NCI-H446 (cell line): ENCODE results near the gene LCN2.

ENCODE experiments used
- DNase-seq, 2 experiments: peaks; one replicate each; lab custom pipeline; 2025; lab: John Stamatoyannopoulos, UW

The LCN2 gene

DNA sequence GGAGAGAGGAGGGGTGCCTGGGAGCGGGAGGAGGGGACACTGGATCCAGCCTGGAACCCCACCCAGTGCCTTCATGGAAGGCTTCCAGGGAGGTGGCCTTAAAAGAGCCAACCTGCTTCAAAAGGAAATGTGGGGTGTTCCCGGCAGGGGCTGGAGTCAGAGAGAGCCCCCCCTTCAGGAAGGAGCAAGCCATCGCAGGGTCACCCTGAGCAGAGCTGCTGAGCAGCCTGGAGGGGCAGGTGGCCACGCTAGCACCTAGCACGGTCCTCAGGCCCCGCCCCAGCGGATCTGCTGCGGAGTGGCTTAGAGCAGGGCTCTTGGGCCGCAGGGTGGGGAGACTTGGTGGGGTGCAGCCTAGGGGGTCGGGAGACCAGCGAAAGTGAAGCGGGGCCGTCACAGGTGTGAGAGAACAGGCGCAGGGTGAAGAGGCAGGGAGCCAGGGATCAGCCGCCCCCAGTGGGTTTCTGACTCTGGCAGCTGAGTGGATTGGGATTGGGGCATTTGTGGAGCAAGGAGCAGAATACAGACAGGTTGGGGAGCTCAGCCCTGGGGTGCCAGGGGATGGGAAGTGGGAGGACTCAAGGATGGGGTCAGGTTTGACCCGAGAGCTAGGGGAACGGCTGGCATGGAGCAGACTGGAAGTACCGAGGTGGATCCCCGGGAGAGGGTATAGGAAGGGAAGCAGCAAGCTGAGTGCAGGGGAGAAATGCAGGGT is 1.5 kb downstream of the LCN2 start:
- DNase-seq, result no peak

GRCh38 chr9:128151309-128152132 is 2.3 kb downstream of the LCN2 start:
- no peak for DNase-seq

DNA sequence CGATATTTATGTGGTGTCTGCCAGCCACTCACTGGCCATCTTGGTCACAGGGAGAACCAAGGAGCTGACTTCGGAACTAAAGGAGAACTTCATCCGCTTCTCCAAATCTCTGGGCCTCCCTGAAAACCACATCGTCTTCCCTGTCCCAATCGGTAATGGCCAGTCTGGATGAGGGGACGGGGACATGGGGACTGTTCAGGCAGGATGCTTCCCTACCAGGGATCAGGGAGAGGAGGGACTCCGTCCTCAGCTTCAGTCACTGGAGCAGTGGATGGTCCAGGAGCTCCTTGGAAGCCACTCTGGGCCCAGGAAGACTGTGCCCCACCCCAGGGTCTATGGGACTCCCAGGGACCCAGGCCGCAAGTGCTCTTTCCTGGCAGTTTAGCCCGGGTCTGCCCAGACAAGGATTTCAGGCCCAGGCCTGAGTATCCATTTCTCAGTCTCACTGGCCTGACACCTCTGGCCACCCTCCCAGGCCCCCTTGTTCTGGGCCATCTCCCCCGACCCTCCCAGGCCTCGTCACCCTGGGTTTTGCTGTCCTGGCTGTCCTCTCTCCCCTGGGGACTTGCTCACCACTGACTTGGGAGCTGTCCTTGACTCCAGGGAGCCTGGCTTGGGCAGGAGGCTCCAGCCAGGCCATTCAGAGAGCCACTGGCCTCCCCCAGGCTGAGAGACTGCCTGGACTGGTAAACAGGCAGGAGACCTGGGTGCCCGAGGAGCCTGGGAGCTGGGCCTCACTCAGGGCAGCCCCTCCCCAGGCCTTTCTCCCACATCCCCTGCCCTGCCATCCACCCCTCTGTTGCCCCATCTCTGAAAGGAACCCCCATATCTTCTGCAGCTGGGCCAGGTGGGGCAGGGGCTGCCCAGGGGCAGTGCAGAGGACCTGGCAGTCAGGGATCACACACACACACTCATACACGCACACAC is 3.1 kb downstream of the LCN2 start:
- no peak for DNase-seq

DNA sequence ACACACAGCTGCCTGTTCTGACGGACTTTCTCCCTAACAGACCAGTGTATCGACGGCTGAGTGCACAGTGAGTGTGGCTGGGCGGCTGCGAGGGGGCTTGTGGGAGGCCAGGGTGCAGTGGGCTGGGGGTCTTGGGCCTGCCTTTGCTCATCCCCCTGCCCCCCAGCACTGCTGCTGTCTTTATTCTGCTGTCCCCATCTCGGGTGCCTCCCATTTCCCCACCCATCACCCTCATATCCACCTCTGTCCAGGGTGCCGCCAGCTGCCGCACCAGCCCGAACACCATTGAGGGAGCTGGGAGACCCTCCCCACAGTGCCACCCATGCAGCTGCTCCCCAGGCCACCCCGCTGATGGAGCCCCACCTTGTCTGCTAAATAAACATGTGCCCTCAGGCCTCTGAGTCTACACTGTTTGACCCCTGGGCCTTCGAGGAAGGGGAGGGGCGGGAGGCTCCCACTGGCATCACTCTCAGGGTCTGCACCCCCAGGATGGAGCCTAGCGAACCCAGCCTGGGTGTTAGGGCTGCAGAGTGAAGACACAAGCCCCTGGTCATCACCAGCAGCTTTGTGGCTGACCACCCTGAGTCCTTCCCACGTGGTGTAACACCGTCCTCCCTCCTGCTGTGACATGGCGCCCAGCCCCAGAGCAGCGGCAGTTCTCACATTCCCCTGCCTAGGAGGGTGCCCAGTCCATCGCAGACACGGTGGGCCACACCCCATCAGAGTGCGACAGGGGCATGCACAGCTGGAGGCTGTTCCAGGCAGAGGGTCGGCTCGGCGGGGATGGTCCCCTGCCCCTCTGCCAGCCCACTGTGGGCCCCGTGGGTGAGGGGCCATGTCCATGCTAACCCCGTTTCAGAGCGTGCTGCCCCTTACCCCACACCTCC is 4.0 kb downstream of the LCN2 start:
- no peak for DNase-seq

GRCh38 chr9:128153947-128154695 is 4.9 kb downstream of the LCN2 start:
- no peak for DNase-seq

DNA sequence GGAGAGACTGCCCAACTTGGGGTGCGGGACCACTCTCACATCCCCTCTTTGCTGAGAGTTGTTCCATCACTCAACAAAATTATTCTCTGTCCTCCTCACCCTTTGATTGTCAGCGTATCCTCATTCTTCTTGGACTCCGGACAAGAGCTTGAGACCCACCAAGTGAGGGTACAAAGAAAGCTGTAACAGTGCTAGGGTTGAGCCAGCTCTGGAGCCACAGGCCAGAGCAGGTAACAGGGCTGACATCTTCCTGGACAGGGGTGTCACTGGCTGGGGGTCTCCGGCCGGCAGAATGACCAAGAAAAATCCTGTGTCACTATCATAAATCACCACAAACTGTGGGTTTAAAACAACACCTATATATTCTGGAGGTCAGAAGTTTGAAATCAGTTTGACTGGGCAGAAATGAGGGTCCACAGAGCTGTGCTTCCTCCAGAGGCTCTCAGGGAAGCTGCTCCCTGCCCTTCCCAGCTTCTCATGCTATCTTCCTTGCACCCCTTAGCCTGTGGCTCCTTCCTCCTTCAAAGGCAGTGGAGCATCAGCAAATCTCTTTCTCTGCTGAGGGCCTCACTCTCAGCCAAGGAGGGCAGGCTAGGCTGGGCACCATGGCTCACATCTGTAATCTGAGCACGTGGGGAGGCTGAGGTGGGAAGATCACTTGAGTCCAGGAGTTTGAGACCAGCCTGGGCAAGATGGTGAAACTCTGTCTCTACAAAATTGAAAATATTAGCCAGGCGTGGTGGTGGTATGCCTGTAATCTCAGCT is 6.7 kb downstream of the LCN2 start:
- no peak for DNase-seq

DNA sequence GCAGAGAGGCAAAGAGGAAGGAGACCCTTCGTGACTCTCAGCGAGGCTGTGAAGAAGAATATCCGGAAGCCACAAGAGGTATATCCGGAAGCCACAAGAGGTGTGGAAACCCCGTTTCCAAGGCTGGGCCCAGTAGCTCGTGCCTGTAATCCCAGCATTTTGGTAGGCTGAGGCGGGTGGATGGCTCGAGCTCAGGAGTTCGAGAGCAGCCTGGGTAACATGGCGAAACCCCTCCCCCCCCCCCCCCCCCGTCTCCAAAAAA is 10.2 kb downstream of the LCN2 start:
- no peak for DNase-seq

DNA sequence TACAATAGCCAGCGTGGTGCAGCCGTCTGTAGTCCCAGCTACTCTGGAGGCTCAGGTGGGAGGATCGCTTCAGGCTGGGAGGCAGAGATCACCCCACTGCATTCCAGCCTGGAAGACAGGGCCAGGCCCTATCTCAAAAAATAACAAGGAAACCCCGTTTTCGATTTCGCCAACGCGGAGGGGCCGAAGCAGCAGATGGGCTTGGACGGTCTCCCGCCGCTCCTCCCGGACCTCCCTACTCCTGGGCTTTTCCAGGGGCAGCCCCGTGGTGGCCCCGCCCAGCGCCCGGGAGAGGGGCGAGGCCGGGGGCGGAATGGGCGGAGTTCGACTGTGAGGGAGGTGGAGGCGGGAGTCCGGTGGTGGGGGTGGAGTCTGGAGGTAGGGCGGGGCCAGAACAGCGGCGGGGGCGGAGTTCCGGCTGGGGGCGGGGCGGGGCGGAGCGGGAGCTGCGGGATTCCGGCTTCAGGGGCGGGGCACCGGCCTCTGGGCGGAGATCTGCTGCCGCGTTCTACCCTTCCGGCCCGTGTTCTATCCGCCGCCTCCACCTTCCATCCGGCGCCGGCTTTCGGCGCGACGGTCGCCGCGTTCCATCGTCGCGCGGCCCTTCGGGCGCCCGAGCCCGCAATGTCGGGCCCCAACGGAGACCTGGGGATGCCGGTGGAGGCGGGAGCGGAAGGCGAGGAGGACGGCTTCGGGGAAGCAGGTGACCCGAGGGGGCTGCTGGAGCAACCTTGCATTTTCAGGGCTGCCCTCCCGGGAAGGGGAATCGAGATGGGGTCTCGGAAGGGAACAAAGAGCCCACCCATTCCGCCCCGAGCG is 10.7 kb downstream of the LCN2 start, which contains the start of gene BBLN:
Gene BBLN (plus strand): TSS at position 482 of the 819 bp plus-strand sequence. CDS start 143 bp downstream, at position 625.
- DNase-seq, result peak; percentile 58 to 90

DNA sequence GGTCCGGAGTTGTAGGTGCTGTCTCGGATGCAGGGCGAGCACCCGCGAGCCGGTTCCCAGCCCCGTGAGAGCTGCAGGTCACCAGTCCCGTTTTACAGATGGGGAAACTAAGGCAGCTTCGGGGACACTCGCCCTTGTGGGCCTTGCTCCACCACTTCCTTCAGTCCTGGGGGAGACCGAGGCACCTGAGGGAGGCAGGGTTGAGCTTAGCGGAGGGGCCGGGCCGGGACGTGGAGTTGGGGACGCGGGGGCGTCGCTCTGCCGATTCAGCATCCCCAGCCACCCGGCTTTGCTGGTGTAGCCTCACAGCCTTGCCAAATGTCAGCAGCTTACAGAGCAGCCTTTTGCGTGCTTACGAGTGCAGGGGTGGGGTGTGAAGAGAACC is 11.3 kb downstream of the LCN2 start:
- no peak for DNase-seq

DNA sequence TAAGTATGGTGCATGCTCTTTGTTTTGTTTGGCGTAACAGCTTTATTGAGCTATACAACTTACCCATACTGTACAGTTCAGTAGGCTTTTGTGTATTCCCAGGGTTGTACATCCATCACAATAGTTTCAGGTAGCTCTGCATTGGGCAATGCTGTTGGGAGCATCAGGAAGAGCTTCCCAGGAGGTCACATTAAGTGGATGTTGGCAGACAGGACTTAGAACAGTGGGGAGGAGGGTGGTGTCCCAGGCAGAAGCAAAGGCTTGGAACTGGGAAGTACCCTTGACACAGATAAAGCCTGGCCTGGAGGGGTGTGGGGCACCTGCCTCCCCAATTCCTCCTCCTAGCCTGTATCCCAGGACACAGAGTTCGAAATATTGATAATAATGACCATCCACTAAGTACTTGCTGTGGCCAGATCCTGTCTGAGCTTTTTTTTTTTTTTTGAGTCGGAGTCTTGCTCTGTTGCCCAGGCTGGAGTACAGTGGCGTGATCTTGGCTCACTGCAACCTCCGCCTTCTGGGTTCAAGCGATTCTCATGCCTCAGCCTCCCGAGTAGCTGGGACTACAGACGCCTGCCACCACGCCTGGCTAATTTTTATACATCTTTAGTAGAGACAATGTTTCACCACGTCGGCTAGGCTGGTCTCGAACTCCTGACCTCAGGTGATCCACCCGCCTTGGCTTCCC is 12.1 kb downstream of the LCN2 start:
- DNase-seq, result peak in 1 of 2 experiments; percentile 5

DNA sequence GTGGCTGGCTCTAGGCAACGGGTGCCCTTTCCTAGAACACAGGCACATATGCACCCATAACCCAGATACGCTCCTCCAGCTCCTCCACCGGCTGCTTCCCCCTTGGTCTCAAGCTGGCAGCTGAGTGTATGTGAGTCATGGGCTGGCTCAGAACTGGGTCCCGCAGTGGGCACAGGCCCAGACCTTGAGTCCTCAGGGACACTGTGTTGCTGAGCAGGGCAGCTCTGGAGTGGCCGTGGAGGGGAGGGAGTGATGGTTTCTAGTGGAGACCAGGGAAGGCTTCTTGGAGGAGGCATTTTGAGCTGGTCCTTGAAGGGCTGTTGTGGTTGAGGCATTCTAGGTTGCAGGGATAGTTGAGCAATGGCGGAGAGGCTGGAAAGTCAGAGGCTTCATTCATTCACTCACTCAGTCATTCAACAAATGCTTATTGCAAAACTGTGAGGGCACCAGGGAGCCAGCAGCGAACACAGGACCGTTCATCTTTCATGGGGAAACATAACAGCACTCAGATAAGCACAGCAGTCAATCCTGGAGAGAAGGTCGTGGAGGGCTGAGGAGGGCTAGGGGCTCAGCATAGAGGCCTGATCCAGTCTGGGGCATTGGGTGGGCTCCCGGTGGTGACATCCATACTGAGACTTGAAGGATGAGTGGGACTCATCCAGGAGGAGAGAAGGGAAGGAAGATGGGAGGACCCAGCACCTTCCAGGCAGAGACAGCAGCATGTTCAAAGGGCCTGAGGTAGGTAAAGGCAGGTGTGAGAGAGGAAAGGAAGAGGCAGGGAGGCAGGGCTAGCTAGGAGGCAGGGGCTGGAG is 13.2 kb downstream of the LCN2 start:
- DNase-seq, result peak in 1 of 2 experiments; percentile 64

- no peak for DNase-seq
Measured at GRCh38 chr9:128163027-128163515, 13.8 kb downstream of the LCN2 start.

DNA sequence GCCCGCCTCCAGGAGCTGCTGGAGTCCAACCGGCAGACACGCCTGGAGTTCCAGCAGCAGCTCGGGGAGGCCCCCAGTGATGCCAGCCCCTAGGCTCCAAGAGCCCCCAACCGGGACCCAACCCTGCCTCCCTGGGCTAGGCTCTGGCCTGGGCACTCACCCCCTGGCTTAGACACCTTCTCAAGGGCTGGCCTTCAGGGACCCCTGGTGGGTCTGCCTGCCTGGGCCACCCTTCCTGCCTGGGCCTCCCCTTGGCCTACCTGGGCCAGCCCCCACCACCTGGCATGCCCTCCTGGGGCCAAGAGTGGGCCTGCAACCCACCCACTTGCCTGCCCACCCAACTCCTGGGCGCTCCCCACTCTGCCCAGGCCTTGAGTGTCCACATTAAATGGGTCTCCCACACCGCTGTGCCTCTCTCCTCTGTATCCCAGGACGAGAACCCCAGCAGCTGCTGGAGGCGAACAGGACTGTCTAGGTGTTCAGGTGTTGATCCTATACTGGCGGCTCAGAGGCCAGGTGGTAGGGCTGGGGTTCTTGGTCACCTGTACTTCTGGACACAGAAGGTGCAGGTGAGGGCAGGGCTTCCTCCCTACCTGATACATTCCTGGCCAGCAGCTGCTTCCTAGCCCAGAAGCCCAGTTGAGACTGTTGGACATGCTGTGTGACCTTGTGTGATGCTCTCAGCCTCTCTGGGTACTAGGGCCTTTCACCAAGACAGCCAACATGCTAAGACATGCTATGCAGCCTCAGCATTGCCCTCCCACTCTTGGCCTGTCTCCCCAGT is 14.5 kb downstream of the LCN2 start:
- DNase-seq, result no peak

DNA sequence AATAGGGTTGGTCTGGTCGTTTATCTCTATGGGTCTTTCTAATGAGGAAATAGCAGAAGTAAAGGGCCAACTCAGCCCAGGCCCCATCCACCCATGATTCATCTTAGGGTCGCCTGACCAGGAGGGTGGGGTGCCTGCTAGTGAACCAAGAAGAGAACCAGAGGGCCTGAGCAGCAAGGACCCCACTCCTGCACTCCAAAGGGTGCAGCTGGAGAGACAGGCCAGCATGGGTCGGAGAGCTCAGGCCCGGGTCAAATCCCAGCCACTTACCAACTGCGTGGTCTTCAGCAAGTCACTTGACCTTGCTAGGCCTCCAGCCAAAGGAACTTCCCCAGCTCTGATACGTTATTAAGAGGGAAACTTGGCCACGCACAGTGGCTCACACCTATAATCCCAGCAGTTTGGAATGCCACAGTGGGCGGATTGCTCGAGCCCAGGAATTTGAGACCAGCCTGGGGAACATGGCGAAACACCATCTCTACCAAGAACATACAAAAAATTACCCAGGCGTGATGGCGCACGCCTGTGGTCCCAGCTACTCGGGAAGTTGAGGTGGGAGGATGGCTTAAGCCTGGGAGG is 15.1 kb downstream of the LCN2 start:
- no peak for DNase-seq

GRCh38 chr9:128166169-128166568 is 16.9 kb downstream of the LCN2 start:
- DNase-seq, result no peak

DNA sequence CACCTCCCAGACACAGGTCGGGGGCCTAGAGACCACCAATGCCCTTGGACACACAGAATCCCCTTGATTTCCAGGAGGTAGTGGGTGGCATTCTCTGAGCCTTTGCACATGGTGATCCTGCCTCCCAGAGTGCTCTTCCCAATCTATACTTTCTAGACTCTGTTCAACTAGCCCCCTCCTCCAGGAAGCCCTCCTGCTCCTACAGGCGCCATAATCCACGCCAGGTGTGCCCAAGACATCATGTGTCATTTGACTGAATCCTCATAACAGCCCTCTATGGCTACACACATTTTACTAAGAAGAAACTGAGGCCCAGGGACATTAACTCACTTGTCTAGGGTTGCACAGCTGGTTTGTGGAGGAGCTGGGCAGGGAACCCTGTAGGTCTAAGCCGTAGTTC is 18.0 kb downstream of the LCN2 start:
- no peak for DNase-seq
